OCI-LY1 (cell line): ENCODE data around the gene WTAP.

Source experiments
- H2AFZ ChIP-seq: fragments of 200-600 bp; sonication (generic), shearing (Covaris generic); 2 replicates; pipeline ENCODE4 v1.6.0; 2014; ENCODE audit warnings: antibody characterized with exemption, mild to moderate bottlenecking, low read length
- H3F3A ChIP-seq: fragments of 200-600 bp; sonication (generic), shearing (Covaris generic); 2 replicates; pipeline ENCODE4 v1.6.0; 2014; ENCODE audit warnings: mild to moderate bottlenecking, antibody characterized with exemption, low read length, moderate library complexity; ENCODE audit not compliant: insufficient read depth
- H3K27ac ChIP-seq: fragments of 200-600 bp; sonication (generic); 2 replicates; pipeline ENCODE4 v1.5.1; 2014; ENCODE audit warnings: low read length, mixed run types, mild to moderate bottlenecking, low read depth; ENCODE audit not compliant: poor library complexity, severe bottlenecking
- H3K27me3 ChIP-seq: fragments of 200-600 bp; sonication (generic); 2 replicates; pipeline ENCODE4 v1.6.0; 2014; ENCODE audit warnings: antibody characterized with exemption, mild to moderate bottlenecking, low read length, moderate library complexity; ENCODE audit not compliant: insufficient read depth
- H3K36me3 ChIP-seq: fragments of 200-600 bp; sonication (generic); 2 replicates; pipeline ENCODE4 v1.6.1; 2014; ENCODE audit warnings: mild to moderate bottlenecking, antibody characterized with exemption, low read length, moderate library complexity, mixed read lengths; ENCODE audit not compliant: insufficient read depth
- H3K4me1 ChIP-seq: fragments of 200-600 bp; sonication (generic); 2 replicates; pipeline ENCODE4 v1.5.1; 2014; ENCODE audit warnings: mild to moderate bottlenecking, low read length, moderate library complexity; ENCODE audit not compliant: insufficient read depth, severe bottlenecking
- H3K4me2 ChIP-seq: fragments of 200-600 bp; sonication (generic), shearing (Covaris generic); 2 replicates; pipeline ENCODE4 v1.6.1; 2014; ENCODE audit warnings: low read length
- H3K4me3 ChIP-seq: fragments of 200-600 bp; sonication (generic); 2 replicates; pipeline ENCODE4 v1.5.1; 2014; ENCODE audit warnings: low read length, low read depth, mild to moderate bottlenecking, mixed read lengths; ENCODE audit not compliant: poor library complexity, severe bottlenecking
- H3K79me2 ChIP-seq: fragments of 200-600 bp; shearing (Covaris generic); 2 replicates; pipeline ENCODE4 v1.6.1; 2016; ENCODE audit warnings: mixed run types, low read length, mixed read lengths; ENCODE audit not compliant: insufficient read depth
- H3K9ac ChIP-seq: fragments of 200-600 bp; sonication (generic), shearing (Covaris generic); 2 replicates; pipeline ENCODE4 v1.6.1; 2014; ENCODE audit warnings: mild to moderate bottlenecking, low read length, mixed read lengths
- H3K9me2 ChIP-seq: fragments of 200-600 bp; sonication (generic), shearing (Covaris generic); 2 replicates; pipeline ENCODE4 v1.6.1; 2014; ENCODE audit warnings: low read depth, mild to moderate bottlenecking, low read length, mixed read lengths
- H3K9me3 ChIP-seq: fragments of 200-600 bp; shearing (Covaris generic); 2 replicates; pipeline ENCODE4 v1.6.1; 2014; ENCODE audit warnings: low read length, mixed read lengths
- H4K20me1 ChIP-seq: fragments of 200-600 bp; sonication (generic), shearing (Covaris generic); 2 replicates; pipeline ENCODE4 v1.6.0; 2016; ENCODE audit warnings: mild to moderate bottlenecking, low read length; ENCODE audit not compliant: insufficient read depth
- EZH2 ChIP-seq: fragments of 200-600 bp; sonication (generic), shearing (Covaris generic); IDR thresholded peaks from 2 replicates; pipeline ENCODE4 v1.8.0; 2017; ENCODE audit warnings: borderline replicate concordance, mixed run types, mild to moderate bottlenecking, antibody characterized with exemption, low read length, moderate library complexity, mixed read lengths
- TF ChIP-seq, protein P1 (sequence below): fragments of 200-600 bp; sonication (generic), shearing (Covaris generic); IDR thresholded peaks from 2 replicates; pipeline ENCODE4 v1.5.1; 2017; ENCODE audit warnings: mild to moderate bottlenecking, antibody characterized with exemption, low read length, moderate library complexity, mixed read lengths

Gene WTAP

GRCh38 chr6:159759645-159760044 is 32.3 kb downstream of the WTAP start:
- peaks cover 56% of the 10 kb centered on the region for H3K36me3 ChIP-seq
- peak overlapping the region; percentile 38 for H3K27ac ChIP-seq
- H3K27me3 ChIP-seq: no peaks in the 10 kb centered on the region
- no peaks in the 10 kb centered on the region for H4K20me1 ChIP-seq
- TF ChIP-seq, protein P1, sequence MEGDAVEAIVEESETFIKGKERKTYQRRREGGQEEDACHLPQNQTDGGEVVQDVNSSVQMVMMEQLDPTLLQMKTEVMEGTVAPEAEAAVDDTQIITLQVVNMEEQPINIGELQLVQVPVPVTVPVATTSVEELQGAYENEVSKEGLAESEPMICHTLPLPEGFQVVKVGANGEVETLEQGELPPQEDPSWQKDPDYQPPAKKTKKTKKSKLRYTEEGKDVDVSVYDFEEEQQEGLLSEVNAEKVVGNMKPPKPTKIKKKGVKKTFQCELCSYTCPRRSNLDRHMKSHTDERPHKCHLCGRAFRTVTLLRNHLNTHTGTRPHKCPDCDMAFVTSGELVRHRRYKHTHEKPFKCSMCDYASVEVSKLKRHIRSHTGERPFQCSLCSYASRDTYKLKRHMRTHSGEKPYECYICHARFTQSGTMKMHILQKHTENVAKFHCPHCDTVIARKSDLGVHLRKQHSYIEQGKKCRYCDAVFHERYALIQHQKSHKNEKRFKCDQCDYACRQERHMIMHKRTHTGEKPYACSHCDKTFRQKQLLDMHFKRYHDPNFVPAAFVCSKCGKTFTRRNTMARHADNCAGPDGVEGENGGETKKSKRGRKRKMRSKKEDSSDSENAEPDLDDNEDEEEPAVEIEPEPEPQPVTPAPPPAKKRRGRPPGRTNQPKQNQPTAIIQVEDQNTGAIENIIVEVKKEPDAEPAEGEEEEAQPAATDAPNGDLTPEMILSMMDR: no peak
- no peak for TF ChIP-seq EZH2
- H3K9ac ChIP-seq: no peak overlapping the region
- H3K9me2 ChIP-seq: no peaks in the 10 kb centered on the region
- H3K4me2 ChIP-seq: no peak overlapping the region
- no peak overlapping the region for H2AFZ ChIP-seq
- H3K9me3 ChIP-seq: no peaks in the 10 kb centered on the region
- H3K4me1 ChIP-seq: peaks cover 24% of the 10 kb centered on the region
- no peak overlapping the region for H3K4me3 ChIP-seq
- H3F3A ChIP-seq: peaks cover 5% of the 10 kb centered on the region; the same call in 1 of the 2 replicates
- no peaks in the 10 kb centered on the region for H3K79me2 ChIP-seq

DNA sequence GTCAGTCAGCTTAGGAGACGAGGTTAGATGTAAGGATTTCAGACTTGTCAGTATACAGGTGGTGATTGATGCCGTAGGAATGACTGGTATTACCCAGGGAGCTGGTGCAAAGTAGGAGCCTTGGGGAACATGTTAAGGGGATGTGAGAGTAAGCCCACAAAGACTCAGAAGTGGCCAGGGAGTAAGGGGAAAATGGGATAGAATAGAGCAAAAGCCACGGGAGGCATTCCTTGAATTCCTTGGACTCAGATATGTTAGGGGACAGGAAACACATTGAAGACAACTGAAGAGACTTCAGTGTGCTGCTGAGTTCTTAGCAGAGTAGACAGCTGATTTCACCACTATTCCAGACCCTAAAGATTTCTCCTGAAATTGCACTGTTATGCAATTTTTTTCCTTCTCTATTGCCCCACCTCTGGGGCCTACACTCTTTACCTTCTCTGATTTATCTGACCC is 33.3 kb downstream of the WTAP start:
- Histone ChIP-seq H3K27me3 (no peaks in the 10 kb centered on the region), H3K4me2 (peak overlapping the region; percentile 89), H3K9me3 (no peaks in the 10 kb centered on the region), H3K4me3 (peak overlapping the region; percentile 80), H3K9me2 (no peaks in the 10 kb centered on the region), H3K36me3 (peaks cover 56% of the 10 kb centered on the region), H2AFZ (no peak overlapping the region), H3K27ac (peak overlapping the region; percentile 82), H3K4me1 (peaks cover 24% of the 10 kb centered on the region), H3K9ac (peak overlapping the region; percentile 91; the same call in 1 of the 2 replicates), H4K20me1 (no peaks in the 10 kb centered on the region), H3K79me2 (no peaks in the 10 kb centered on the region), H3F3A (peaks cover 5% of the 10 kb centered on the region; the same call in 1 of the 2 replicates)
- TF ChIP-seq, protein P1: no peak
- no peak for TF ChIP-seq EZH2

DNA sequence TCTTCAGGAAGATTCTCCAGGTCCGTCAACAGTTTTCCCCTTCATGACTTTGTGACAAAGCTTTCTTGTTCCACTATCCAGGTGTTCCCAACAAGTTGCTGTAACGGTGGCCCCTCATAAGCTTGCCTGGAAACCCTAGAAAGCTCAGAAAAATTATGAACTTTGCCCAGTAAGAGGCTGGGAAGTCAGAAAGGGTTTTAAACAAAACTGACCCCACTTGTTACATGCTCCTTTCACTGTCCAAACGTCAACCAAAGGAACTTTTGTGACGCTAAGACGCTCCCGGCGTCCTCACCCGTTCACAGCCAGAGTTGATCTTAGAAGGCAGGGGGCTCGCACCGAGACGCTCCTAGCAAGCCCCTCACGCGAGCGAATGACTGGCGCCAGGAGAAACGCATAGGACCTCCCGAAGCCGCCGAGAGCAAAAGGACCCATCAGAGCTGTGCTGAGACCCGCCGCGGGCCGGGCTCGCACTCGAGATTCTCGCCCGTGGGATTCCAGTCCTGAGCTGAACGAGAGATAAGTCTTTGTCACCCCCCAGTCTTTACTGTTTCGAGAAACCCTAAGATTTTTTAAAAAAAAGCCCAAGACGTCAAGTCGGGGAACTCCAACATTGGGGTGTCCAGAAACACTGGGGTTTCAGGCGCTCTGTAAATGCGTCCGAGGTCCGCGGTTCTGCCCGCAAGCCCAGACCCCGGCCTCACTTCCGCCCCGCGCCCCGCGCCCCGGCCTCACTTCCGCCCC is 34.0 kb downstream of the WTAP start:
- peaks cover 24% of the 10 kb centered on the region for H3K4me1 ChIP-seq
- no peaks in the 10 kb centered on the region for H3K27me3 ChIP-seq
- H4K20me1 ChIP-seq: no peaks in the 10 kb centered on the region
- peak overlapping the region; percentile 80 for H3K4me3 ChIP-seq
- H3K9ac ChIP-seq: peak overlapping the region; percentile 91
- H3K36me3 ChIP-seq: peaks cover 56% of the 10 kb centered on the region
- peaks cover 5% of the 10 kb centered on the region; the same call in 1 of the 2 replicates for H3F3A ChIP-seq
- TF ChIP-seq, protein P1: no peak
- no peak for TF ChIP-seq EZH2
- H3K9me2 ChIP-seq: no peaks in the 10 kb centered on the region
- H2AFZ ChIP-seq: no peak overlapping the region
- peak overlapping the region; percentile 82 for H3K27ac ChIP-seq
- peak overlapping the region; percentile 89 for H3K4me2 ChIP-seq
- H3K9me3 ChIP-seq: no peaks in the 10 kb centered on the region
- H3K79me2 ChIP-seq: no peaks in the 10 kb centered on the region
